Measurements from ENCODE around the gene CYB5D1.

Gene CYB5D1

DNA sequence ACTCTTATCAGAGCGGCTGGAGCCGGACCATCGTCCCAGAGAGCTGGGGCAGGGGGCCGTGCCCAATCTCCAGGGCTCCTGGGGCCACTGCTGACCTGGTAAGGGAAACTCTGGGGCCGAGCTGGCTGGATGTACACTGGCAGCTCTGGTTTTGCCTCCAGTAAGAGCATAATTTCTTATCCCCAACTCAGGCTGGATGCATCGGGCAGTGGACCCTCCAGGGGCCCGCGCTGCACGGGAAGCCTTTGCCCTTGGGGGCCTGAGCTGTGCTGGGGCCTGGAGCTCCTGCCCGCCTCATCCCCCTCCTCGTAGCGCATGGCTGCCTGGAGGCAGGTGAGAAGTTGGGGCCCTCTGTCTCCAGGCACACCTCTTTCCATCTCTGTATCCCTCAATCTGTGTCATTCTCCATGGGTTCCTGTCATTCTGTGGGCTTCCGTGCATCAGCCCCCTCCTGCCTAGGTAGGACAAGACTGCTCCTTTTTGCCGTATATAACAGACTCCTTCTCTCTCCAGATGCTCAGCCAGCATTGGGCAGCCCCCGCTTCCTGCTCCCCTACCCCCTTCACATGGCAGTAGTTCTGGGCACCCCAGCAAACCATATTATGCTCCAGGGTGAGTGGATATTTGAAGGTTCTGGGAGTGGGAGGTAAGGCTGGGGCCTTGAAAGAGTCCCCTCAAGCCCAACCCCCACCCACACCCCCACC lies 12.3 kb upstream of the CYB5D1 start:
- DNase-seq = no peak

DNA sequence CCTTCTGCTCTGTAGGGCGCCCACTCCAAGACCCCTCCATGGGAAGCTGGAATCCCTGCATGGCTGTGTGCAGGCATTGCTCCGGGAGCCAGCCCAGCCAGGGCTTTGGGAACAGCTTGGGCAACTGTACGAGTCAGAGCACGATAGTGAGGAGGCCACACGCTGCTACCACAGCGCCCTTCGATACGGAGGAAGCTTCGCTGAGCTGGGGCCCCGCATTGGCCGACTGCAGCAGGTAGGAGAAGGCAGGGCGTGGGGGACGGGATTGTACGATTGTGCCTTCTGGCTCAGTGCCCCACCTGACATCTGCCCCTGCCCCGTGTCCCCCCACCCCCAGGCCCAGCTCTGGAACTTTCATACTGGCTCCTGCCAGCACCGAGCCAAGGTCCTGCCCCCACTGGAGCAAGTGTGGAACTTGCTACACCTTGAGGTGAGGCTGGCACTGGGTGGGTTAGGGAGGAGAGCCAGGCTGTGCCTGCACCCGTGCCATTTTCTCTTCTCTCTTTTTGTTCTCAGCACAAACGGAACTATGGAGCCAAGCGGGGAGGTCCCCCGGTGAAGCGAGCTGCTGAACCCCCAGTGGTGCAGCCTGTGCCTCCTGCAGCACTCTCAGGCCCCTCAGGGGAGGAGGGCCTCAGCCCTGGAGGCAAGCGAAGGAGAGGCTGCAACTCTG lies 11.6 kb upstream of the CYB5D1 start:
- DNase-seq = no peak

DNA sequence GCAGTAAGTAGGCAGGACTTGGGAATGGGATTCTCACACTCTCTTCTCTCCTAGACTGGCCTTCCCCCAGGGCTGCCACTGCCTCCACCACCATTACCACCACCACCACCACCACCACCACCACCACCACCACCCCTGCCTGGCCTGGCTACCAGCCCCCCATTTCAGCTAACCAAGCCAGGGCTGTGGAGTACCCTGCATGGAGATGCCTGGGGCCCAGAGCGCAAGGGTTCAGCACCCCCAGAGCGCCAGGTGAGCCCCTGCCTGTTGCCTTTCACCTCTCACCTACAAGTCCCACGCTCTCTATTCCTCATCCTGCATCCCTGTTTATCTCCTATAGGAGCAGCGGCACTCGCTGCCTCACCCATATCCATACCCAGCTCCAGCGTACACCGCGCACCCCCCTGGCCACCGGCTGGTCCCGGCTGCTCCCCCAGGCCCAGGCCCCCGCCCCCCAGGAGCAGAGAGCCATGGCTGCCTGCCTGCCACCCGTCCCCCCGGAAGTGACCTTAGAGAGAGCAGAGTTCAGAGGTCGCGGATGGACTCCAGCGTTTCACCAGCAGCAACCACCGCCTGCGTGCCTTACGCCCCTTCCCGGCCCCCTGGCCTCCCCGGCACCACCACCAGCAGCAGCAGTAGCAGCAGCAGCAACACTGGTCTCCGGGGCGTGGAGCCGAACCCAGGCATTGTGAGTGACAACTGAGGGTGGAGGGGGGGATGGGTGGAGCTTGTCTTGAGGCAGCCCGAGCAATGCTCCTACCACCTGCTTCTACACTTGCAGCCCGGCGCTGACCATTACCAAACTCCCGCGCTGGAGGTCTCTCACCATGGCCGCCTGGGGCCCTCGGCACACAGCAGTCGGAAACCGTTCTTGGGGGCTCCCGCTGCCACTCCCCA lies 10.8 kb upstream of the CYB5D1 start:
- no peak for DNase-seq

DNA sequence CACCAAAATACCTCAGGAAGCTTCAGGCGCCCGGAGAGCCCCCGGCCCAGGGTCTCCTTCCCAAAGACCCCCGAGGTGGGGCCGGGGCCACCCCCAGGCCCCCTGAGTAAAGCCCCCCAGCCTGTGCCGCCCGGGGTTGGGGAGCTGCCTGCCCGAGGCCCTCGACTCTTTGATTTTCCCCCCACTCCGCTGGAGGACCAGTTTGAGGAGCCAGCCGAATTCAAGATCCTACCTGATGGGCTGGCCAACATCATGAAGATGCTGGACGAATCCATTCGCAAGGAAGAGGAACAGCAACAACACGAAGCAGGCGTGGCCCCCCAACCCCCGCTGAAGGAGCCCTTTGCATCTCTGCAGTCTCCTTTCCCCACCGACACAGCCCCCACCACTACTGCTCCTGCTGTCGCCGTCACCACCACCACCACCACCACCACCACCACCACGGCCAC lies 9.6 kb upstream of the CYB5D1 start:
- DNase-seq = no peak

DNA sequence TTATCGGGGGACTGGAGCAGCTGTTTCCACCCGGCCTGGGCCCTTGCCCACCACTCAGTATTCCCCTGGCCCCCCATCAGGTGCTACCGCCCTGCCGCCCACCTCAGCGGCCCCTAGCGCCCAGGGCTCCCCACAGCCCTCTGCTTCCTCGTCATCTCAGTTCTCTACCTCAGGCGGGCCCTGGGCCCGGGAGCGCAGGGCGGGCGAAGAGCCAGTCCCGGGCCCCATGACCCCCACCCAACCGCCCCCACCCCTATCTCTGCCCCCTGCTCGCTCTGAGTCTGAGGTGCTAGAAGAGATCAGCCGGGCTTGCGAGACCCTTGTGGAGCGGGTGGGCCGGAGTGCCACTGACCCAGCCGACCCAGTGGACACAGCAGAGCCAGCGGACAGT lies 9.1 kb upstream of the CYB5D1 start:
- no peak for DNase-seq

DNA sequence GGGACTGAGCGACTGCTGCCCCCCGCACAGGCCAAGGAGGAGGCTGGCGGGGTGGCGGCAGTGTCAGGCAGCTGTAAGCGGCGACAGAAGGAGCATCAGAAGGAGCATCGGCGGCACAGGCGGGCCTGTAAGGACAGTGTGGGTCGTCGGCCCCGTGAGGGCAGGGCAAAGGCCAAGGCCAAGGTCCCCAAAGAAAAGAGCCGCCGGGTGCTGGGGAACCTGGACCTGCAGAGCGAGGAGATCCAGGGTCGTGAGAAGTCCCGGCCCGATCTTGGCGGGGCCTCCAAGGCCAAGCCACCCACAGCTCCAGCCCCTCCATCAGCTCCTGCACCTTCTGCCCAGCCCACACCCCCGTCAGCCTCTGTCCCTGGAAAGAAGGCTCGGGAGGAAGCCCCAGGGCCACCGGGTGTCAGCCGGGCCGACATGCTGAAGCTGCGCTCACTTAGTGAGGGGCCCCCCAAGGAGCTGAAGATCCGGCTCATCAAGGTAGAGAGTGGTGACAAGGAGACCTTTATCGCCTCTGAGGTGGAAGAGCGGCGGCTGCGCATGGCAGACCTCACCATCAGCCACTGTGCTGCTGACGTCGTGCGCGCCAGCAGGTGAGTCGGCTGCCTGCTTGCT lies 8.6 kb upstream of the CYB5D1 start:
- no peak for DNase-seq

DNA sequence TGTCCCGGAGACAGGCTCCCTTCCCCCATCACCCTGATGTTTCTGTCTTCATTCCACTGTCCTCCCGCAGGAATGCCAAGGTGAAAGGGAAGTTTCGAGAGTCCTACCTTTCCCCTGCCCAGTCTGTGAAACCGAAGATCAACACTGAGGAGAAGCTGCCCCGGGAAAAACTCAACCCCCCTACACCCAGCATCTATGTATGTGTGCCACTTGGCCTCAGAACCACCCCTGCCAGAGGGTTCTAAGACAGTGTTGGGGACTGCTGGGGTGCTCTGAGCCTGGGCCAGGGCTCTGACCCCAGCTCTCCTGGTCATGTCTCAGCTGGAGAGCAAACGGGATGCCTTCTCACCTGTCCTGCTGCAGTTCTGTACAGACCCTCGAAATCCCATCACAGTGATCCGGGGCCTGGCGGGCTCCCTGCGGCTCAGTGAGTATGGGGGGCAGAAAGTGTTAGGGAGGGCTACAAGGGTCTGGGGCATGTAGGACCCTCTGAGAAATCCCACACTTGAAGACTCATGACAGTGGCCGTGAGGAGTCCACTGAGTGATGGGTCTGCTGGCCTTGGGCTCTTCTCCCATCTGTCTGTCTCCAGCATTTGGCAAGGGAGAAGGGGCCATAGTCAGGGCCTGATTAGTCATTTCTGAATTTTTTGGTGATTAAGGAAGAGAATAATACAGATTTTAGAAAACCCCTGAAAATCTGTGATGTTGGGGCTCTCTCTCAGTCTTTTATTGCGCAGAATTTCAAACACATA lies 7.9 kb upstream of the CYB5D1 start:
- no peak for DNase-seq

DNA sequence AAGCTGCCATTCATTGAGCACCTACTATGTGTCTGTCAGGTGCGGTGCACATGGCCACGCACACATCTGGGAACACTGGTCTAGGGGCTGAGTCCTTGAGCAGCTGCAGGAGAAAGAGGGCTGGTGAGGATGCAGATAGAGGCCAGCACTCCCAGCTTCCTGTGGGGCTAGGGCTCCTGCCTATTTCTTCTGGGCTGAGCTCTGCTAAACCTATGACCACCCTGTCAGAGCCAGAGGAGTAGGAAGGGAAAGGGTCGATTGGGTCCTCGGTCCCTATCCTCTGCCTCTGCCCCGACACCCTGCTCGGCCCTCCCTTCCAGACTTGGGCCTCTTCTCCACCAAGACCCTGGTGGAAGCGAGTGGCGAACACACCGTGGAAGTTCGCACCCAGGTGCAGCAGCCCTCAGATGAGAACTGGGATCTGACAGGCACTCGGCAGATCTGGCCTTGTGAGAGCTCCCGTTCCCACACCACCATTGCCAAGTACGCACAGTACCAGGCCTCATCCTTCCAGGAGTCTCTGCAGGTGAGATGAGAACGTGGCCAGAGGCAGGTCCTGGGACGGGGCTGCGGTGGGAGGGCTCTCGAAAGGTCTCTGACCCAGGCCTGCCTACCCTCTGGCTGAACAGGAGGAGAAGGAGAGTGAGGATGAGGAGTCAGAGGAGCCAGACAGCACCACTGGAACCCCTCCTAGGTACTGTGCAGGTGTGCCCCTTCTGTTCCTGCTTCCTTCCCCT lies 6.9 kb upstream of the CYB5D1 start:
- no peak for DNase-seq

DNA sequence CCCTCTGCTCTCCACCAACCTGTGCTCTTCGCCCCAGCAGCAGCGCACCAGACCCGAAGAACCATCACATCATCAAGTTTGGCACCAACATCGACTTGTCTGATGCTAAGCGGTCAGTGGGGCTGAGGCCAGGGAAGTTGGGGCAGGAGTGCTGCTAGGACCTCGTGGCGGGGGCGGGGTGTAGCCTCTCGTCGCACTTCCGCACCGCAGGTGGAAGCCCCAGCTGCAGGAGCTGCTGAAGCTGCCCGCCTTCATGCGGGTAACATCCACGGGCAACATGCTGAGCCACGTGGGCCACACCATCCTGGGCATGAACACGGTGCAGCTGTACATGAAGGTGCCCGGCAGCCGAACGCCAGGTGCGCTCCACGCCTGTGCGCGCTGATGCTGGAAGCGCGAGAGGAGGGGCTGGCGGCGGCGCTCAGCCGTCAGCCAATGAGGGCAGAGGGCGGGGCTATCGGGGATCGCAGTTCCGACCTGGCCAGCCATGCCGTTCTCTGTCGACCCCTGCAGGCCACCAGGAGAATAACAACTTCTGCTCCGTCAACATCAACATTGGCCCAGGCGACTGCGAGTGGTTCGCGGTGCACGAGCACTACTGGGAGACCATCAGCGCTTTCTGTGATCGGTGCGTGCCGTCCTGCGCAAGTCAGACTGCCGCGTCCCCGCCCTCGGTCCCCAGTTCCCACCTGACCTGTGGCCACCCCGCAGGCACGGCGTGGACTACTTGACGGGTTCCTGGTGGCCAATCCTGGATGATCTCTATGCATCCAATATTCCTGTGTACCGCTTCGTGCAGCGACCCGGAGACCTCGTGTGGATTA lies 6.2 kb upstream of the CYB5D1 start:
- DNase-seq = peak; percentile 62

DNA sequence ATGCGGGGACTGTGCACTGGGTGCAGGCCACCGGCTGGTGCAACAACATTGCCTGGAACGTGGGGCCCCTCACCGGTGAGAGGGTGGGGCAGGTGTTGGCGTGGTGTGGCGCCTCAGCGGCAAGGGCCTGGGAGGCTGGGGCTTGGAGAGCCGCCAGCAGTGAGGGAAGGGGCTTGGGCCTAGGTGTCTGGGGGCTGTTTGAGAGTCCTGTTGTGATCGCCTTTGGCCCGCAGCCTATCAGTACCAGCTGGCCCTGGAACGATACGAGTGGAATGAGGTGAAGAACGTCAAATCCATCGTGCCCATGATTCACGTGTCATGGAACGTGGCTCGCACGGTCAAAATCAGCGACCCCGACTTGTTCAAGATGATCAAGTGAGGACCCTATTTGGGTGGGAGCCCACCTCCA lies 5.5 kb upstream of the CYB5D1 start:
- DNase-seq = no peak

DNA sequence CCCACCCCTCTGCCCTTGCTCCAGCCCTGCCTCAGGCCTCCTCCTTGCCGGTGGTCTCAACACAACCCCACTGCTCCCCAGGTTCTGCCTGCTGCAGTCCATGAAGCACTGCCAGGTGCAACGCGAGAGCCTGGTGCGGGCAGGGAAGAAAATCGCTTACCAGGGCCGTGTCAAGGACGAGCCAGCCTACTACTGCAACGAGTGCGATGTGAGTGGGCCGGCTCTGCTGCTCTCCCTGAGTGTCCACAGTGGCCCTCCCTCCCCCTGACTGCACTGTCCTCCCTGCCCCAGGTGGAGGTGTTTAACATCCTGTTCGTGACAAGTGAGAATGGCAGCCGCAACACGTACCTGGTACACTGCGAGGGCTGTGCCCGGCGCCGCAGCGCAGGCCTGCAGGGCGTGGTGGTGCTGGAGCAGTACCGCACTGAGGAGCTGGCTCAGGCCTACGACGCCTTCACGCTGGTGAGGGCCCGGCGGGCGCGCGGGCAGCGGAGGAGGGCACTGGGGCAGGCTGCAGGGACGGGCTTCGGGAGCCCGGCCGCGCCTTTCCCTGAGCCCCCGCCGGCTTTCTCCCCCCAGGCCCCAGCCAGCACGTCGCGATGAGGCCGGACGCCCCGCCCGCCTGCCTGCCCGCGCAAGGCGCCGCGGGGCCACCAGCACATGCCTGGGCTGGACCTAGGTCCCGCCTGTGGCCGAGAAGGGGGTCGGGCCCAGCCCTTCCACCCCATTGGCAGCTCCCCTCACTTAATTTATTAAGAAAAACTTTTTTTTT lies 4.7 kb upstream of the CYB5D1 start:
- DNase-seq = no peak

DNA sequence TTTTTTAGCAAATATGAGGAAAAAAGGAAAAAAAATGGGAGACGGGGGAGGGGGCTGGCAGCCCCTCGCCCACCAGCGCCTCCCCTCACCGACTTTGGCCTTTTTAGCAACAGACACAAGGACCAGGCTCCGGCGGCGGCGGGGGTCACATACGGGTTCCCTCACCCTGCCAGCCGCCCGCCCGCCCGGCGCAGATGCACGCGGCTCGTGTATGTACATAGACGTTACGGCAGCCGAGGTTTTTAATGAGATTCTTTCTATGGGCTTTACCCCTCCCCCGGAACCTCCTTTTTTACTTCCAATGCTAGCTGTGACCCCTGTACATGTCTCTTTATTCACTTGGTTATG lies 4.1 kb upstream of the CYB5D1 start:
- no peak for DNase-seq

DNA sequence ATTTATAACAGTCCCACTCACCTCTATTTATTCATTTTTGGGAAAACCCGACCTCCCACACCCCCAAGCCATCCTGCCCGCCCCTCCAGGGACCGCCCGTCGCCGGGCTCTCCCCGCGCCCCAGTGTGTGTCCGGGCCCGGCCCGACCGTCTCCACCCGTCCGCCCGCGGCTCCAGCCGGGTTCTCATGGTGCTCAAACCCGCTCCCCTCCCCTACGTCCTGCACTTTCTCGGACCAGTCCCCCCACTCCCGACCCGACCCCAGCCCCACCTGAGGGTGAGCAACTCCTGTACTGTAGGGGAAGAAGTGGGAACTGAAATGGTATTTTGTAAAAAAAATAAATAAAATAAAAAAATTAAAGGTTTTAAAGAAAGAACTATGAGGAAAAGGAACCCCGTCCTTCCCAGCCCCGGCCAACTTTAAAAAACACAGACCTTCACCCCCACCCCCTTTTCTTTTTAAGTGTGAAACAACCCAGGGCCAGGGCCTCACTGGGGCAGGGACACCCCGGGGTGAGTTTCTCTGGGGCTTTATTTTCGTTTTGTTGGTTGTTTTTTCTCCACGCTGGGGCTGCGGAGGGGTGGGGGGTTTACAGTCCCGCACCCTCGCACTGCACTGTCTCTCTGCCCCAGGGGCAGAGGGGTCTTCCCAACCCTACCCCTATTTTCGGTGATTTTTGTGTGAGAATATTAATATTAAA lies 3.6 kb upstream of the CYB5D1 start:
- no peak for DNase-seq

DNA sequence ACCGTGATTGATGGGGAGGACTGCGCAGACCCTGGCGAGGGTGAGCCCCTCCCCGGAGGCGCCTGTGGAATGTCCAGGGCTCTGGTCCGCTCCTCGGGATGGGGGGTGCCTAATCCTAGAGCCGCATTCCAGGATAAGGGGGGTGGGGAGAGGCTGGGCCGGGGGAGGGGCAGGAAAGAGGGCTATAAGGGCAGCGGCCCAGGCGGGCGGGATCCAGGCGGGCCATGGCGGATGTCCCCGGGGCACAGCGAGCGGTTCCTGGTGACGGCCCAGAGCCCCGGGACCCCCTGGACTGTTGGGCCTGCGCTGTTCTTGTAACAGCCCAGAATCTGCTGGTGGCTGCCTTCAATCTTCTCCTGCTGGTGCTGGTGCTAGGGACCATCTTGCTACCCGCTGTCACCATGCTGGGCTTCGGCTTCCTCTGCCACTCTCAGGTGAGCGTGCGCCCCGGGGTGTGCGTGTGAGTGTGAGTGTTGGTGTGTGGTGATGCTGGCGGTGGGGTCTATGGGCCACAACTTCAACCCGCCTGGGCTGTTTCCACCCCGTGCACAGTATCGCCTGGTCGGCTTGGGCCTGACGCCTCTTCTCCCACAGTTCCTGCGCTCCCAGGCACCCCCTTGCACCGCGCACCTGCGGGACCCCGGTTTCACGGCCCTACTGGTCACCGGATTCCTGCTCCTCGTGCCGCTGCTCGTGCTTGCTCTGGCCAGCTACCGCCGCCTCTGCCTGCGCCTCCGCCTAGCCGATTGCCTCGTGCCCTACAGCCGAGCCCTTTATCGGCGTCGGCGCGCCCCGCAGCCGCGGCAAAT lies 2.7 kb upstream of the CYB5D1 start, which contains the start of gene TMEM88:
TMEM88 (plus strand) TSS at position 216 of the 809 bp plus-strand sequence; CDS start at position 225, 9 bp downstream.
- no peak for DNase-seq

DNA sequence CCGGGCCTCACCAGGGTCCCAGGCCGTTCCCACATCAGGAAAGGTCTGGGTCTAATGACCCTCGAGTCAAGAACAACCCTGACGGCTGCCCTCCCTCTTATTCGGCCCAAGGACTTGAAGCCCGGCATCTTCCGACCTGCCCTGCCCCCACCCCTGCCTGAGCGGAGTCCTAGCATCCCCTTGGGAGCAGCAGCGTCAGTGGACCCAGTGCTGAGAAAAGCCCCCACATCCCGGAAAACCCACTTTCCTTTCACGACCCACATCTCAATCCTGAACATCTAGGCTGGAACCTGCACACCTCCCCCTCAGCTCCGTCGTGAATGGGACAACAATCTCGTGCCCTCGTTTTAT lies 2.2 kb upstream of the CYB5D1 start:
- DNase-seq = no peak

DNA sequence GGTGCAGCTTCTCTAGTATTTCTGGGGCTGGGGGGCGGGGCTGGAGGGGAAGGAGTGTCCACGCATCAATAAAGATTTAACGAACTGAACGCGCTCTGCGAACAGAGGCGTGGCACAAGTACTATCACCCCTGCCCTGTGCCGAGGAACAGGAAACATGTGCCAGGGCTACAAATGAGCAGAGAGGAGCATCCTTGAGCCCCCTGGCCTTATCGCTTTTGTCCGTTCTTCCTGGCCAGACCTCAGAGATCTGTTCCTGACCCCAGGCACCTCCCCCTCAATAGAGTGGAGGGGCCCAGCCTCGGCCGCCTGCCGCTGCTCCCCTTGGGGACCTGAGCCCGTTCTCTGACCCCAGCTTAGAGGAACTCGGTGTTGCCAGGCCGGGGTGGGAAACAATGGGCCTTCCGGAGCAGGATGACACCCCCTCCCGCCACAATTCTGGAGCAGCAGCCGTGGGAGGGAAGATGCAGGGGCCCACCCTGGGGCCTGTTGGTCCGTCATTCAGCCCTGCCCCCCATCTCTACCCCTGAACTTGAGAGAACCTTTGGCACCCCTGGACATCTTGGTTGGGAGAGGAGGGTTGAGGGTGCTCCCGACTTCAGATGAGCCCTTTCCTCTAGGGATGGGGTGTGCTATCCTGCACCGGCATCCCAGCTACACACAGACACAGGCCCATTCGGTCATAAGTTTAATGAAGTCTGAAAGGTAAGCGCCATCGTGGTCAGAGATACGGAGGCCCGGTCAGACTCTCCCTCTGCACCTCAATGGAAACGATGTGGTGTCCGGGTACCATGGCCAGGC lies 1.6 kb upstream of the CYB5D1 start:
- DNase-seq = no peak

DNA sequence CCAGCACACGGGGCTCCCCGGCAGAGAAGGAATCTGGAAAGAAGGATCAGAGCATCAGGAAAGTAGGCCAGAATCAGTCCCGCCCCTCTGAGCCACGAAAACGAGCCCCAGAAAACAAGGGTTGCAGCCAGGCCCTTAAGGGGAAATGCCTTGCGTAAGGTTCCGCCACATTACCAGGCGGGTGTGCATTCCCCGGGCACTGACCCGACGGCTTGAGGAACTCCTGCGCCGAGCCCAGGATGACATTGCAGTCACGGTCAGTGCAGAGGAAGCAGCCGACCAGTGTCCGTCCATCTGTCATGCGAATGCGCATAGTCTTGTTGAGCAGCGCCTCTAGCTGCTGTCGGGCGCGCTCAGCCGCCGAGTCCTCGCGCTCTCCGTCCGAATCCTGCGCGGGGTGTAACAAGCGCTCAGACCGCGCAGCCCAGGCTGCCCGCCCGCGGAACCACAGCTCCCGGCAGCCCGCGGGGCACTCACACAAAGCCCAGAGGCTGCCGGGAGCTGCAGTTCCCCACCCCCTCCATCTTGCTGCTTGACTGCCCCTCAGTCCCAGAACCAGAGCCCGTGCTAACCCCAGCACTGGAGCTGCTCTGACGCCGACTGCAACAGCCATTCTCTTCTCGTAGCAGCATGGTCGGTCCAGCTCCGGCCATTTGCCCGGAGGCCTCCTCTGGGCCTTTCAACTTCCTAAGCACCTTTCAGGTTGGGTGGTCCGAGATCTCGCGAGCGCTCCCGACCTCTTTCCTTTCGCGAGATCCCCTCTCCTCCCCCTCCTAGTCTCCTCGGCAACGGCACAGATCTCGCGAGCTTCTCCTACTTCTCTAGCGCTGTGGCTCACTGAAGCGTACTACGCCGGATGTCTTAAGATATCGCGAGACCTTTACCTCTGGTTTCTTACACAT lies 741 bp upstream of the CYB5D1 start, which contains the start of gene NAA38:
NAA38 (minus strand) TSS at position 749 of the 902 bp plus-strand sequence; CDS start at position 653, 96 bp downstream.
- DNase-seq = peak; percentile 88
